Left lung (tissue), 10 donors: ENCODE measurements around the gene ZNF8. TPM values are rescaled to one million over a fixed set of nuclear protein-coding genes. Genes with fewer than 3 reads are reported as not detected.
A peak's percentile ranks its signal among the peaks of the same experiment; 100 is the strongest.

Source experiments
- ATAC-seq: fragments of 200-7000 bp; cut with Tn5 transposase; one replicate; pipeline ENCODE4 v1.9.1; 2020; ENCODE audit warnings: moderate library complexity
- DNase-seq, 4 donors: peaks; one replicate each; pipeline ENCODE4 v3.0.0-alpha.2; 2013 to 2020
- H3K27ac ChIP-seq, 2 donors: fragments of 200-600 bp; sonication (generic) in 1 of 2; one replicate each; pipeline versions ENCODE4 v1.5.0 to v1.8.0; 2020 to 2021
- H3K27me3 ChIP-seq, 2 donors: fragments of 200-600 bp; sonication (generic) in 1 of 2; one replicate each; pipeline versions ENCODE4 v1.5.0 to v1.8.0; 2020 to 2021
- H3K36me3 ChIP-seq, 2 donors: fragments of 200-600 bp; sonication (generic) in 1 of 2; one replicate each; pipeline versions ENCODE4 v1.5.0 to v1.8.0; 2020 to 2021
- H3K4me1 ChIP-seq, 2 donors: fragments of 200-600 bp; one replicate each; pipeline ENCODE4 v1.8.0; 2021
- H3K4me3 ChIP-seq, 2 donors: fragments of 200-600 bp; sonication (generic) in 1 of 2; one replicate each; pipeline versions ENCODE4 v1.5.0 to v1.8.0; 2020 to 2021; ENCODE audit warnings: mild to moderate bottlenecking in 1 of 2
- H3K9me3 ChIP-seq, 2 donors: fragments of 200-600 bp; sonication (generic) in 1 of 2; one replicate each; pipeline versions ENCODE4 v1.5.0 to v1.8.0; 2020 to 2021
- CTCF ChIP-seq, 2 donors: fragments of 200-600 bp; sonication (generic) in 1 of 2; IDR thresholded peaks; one replicate each; pipeline versions ENCODE4 v1.5.0 to v1.8.0; 2021; ENCODE audit warnings: antibody characterized with exemption in 2 of 2
- intact Hi-C, 2 donors: fragments of 100-400 bp; cut with DNase I; formaldehyde crosslinking; loops; one replicate each; pipeline versions ENCODE4 v1.11.2 to v1.14.2; 2022
- polyA plus RNA-seq, 6 donors: library from polyadenylated mRNA; unstranded; fragments of 120-200 nt; gene quantifications; one replicate each; pipeline ENCODE4 v1.2.1, GENCODE V29; 2013; ENCODE audit not compliant: insufficient read length in 6 of 6
- total RNA-seq, 2 donors: library from RNA; stranded (reverse); fragmentation: NEBNext Ultra II Directional; extraction: Animal tissue kit (Norgen Biotek cat#: 25700); gene quantifications; one replicate each; pipeline ENCODE4 v1.2.1, GENCODE V29; 2021
- donor health status: DM: no; HTN: yes; CAD: no.
- donor health status: DM: no; HTN: no; CAD: no.

Gene ZNF8
- total and polyA plus RNA-seq, 8 donors, result 5.5 to 10.6 (median 9.8) TPM

GRCh38 chr19:58319241-58319640 is 40.5 kb downstream of the ZNF8 start:
- DNase-seq (no peak), ATAC-seq (no peak)
- Histone ChIP-seq H3K4me3 (no peak overlapping the region), H3K36me3 (peaks cover 0 to 22% of the 10 kb centered on the region in 2 donors), H3K4me1 (no peaks in the 10 kb centered on the region), H3K27ac (no peak overlapping the region), H3K9me3 (no peaks in the 10 kb centered on the region), H3K27me3 (no peaks in the 10 kb centered on the region)
- TF ChIP-seq CTCF (IDR thresholded peaks at IDR 0.05), result no peak
- intact Hi-C loops, result no loop called here

- Histone ChIP-seq H3K36me3 (no peaks in the 10 kb centered on the region), H3K27me3 (no peaks in the 10 kb centered on the region), H3K4me3 (peak overlapping the region in 1 of 2 donors; percentile 59), H3K27ac (no peak overlapping the region), H3K9me3 (no peaks in the 10 kb centered on the region), H3K4me1 (peaks cover 15 to 30% of the 10 kb centered on the region in 2 donors)
- ATAC-seq, result no peak
- TF ChIP-seq CTCF (IDR thresholded peaks at IDR 0.05), result no peak
- intact Hi-C loops, result no loop called here
- DNase-seq, result no peak
Observed at GRCh38 chr19:58325311-58326022, 46.7 kb downstream of the ZNF8 start.

- TF ChIP-seq CTCF (IDR thresholded peaks at IDR 0.05), result no peak
Observed at GRCh38 chr19:58326501-58326913, 47.8 kb downstream of the ZNF8 start.

GRCh38 chr19:58326914-58327726 is 48.4 kb downstream of the ZNF8 start, which contains the start of gene ZSCAN22:
Gene ZSCAN22, plus strand, starts transcription at chr19:58326994. Its CDS starts 7,809 bp downstream, at chr19:58334803.
- intact Hi-C loops, result no loop called here
- peak within 1 kb of the TSS; percentile 59 to 82 for H3K4me3 ChIP-seq
- H3K9me3 ChIP-seq, result no peaks in the 10 kb centered on the region
- no peak for TF ChIP-seq CTCF (IDR thresholded peaks at IDR 0.05)
- ATAC-seq (peak; percentile 98), DNase-seq (peak; percentile 96 to 97 (median 96))
- H3K27ac ChIP-seq, result peak within 1 kb of the TSS; percentile 88 to 90
- H3K4me1 ChIP-seq, result peaks cover 15 to 30% of the 10 kb centered on the region in 2 donors
- H3K36me3 ChIP-seq, result no peaks in the 10 kb centered on the region
- no peaks in the 10 kb centered on the region for H3K27me3 ChIP-seq

More at GRCh38 chr19:58326501-58326913, 47.8 kb downstream of the ZNF8 start:
- Histone ChIP-seq H3K27ac (peak overlapping the region in 1 of 2 donors; percentile 88), H3K36me3 (no peaks in the 10 kb centered on the region), H3K9me3 (no peaks in the 10 kb centered on the region), H3K27me3 (no peaks in the 10 kb centered on the region), H3K4me3 (peak overlapping the region; percentile 59 to 82), H3K4me1 (peaks cover 15 to 30% of the 10 kb centered on the region in 2 donors)
- intact Hi-C loops, result no loop called here
- ATAC-seq (peak; percentile 24), DNase-seq (no peak)

GRCh38 chr19:58328999-58329398 is 50.2 kb downstream of the ZNF8 start:
- peaks cover 15 to 30% of the 10 kb centered on the region in 2 donors for H3K4me1 ChIP-seq
- DNase-seq, result no peak
- intact Hi-C loops, result no loop called here
- H3K27ac ChIP-seq, result no peak overlapping the region
- no peak for TF ChIP-seq CTCF (IDR thresholded peaks at IDR 0.05)
- no peak for ATAC-seq
- no peaks in the 10 kb centered on the region for H3K9me3 ChIP-seq
- no peaks in the 10 kb centered on the region for H3K36me3 ChIP-seq
- no peak overlapping the region for H3K4me3 ChIP-seq
- no peaks in the 10 kb centered on the region for H3K27me3 ChIP-seq
